Measurements from ENCODE around the gene KIF21A.

The KIF21A gene

GRCh38 chr12:39435531-39435930, 7.4 kb downstream of the KIF21A start:
- DNase-seq (ENCODE audit: extremely low spot score, insufficient read length, low read depth) = no peak
- no peak for FAIRE-seq

GRCh38 chr12:39431797-39432196, 11.1 kb downstream of the KIF21A start:
- no peak for FAIRE-seq
- DNase-seq (ENCODE audit: extremely low spot score, insufficient read length, low read depth) = no peak

GRCh38 chr12:39431002-39431796, 11.7 kb downstream of the KIF21A start:
- FAIRE-seq (no peak), DNase-seq (ENCODE audit: extremely low spot score, insufficient read length, low read depth) (no peak)

GRCh38 chr12:39429809-39430208, 13.1 kb downstream of the KIF21A start:
- no peak for DNase-seq (ENCODE audit: extremely low spot score, insufficient read length, low read depth)
- no peak for FAIRE-seq

GRCh38 chr12:39427360-39427808, 15.5 kb downstream of the KIF21A start:
- FAIRE-seq (no peak), DNase-seq (ENCODE audit: extremely low spot score, insufficient read length, low read depth) (no peak)

- DNase-seq (ENCODE audit: extremely low spot score, insufficient read length, low read depth) = no peak
- FAIRE-seq = no peak
These were observed 16.2 kb downstream of the KIF21A start for GRCh38 chr12:39426636-39427240.

GRCh38 chr12:39420043-39420442, 22.9 kb downstream of the KIF21A start:
- FAIRE-seq (no peak), DNase-seq (ENCODE audit: extremely low spot score, insufficient read length, low read depth) (no peak)

GRCh38 chr12:39419471-39419870, 23.4 kb downstream of the KIF21A start:
- DNase-seq (ENCODE audit: extremely low spot score, insufficient read length, low read depth) = no peak
- FAIRE-seq = no peak

- no peak for DNase-seq (ENCODE audit: extremely low spot score, insufficient read length, low read depth)
- FAIRE-seq = no peak
These were observed 25.0 kb downstream of the KIF21A start for GRCh38 chr12:39417916-39418315.

GRCh38 chr12:39413836-39414771, 28.8 kb downstream of the KIF21A start:
- FAIRE-seq = no peak
- DNase-seq (ENCODE audit: extremely low spot score, insufficient read length, low read depth) = no peak

GRCh38 chr12:39412210-39412609, 30.7 kb downstream of the KIF21A start:
- DNase-seq (ENCODE audit: extremely low spot score, insufficient read length, low read depth) = no peak
- FAIRE-seq = no peak

- DNase-seq (ENCODE audit: extremely low spot score, insufficient read length, low read depth) (no peak), FAIRE-seq (no peak)
These were observed 36.7 kb downstream of the KIF21A start for GRCh38 chr12:39406262-39406661.

GRCh38 chr12:39405580-39405979, 37.3 kb downstream of the KIF21A start:
- peak; percentile 57 for FAIRE-seq
- no peak for DNase-seq (ENCODE audit: extremely low spot score, insufficient read length, low read depth)

GRCh38 chr12:39404000-39404399, 38.9 kb downstream of the KIF21A start:
- FAIRE-seq (no peak), DNase-seq (ENCODE audit: extremely low spot score, insufficient read length, low read depth) (no peak)

- DNase-seq (ENCODE audit: extremely low spot score, insufficient read length, low read depth) = no peak
- FAIRE-seq = no peak
These were observed 39.5 kb downstream of the KIF21A start for GRCh38 chr12:39403376-39403775.

GRCh38 chr12:39402922-39403321, 40.0 kb downstream of the KIF21A start:
- DNase-seq (ENCODE audit: extremely low spot score, insufficient read length, low read depth) (no peak), FAIRE-seq (no peak)

GRCh38 chr12:39401459-39401858, 41.5 kb downstream of the KIF21A start:
- DNase-seq (ENCODE audit: extremely low spot score, insufficient read length, low read depth) (no peak), FAIRE-seq (no peak)

GRCh38 chr12:39395866-39396265, 47.1 kb downstream of the KIF21A start:
- DNase-seq (ENCODE audit: extremely low spot score, insufficient read length, low read depth) (no peak), FAIRE-seq (no peak)

- DNase-seq (ENCODE audit: extremely low spot score, insufficient read length, low read depth) (no peak), FAIRE-seq (no peak)
These were observed 49.0 kb downstream of the KIF21A start for GRCh38 chr12:39393890-39394289.

GRCh38 chr12:39393179-39393578, 49.7 kb downstream of the KIF21A start:
- FAIRE-seq (no peak), DNase-seq (ENCODE audit: extremely low spot score, insufficient read length, low read depth) (no peak)
